Central memory CD8-positive, alpha-beta T cell (primary cell): ENCODE results near the gene CFAP65.

Experiments used
- ATAC-seq: fragments of 150-1000 bp; cut with Tn5 transposase; replicated peaks from 2 replicates; pipeline ENCODE4 v1.10.0; 2022; ENCODE audit warnings: mild to moderate bottlenecking, moderate FRiP score, moderate number of reproducible peaks; ENCODE audit not compliant: poor library complexity, severe bottlenecking; ENCODE audit errors: extremely low read depth
- DNase-seq, 2 donors: peaks; one replicate each; pipeline ENCODE4 v3.0.0; 2021; ENCODE audit warnings: low spot score in 2 of 2
- H3K27ac Mint-ChIP-seq: one replicate; pipeline ENCODE4 v1.8.0; 2022; ENCODE audit warnings: low read depth, mild to moderate bottlenecking, moderate library complexity, mixed read lengths
- H3K27me3 Mint-ChIP-seq: one replicate; pipeline ENCODE4 v1.8.0; 2022; ENCODE audit warnings: mixed read lengths
- H3K36me3 Mint-ChIP-seq: one replicate; pipeline ENCODE4 v1.8.0; 2022; ENCODE audit warnings: mild to moderate bottlenecking, moderate library complexity, mixed read lengths; ENCODE audit not compliant: insufficient read depth
- H3K4me1 Mint-ChIP-seq: one replicate; pipeline ENCODE4 v1.8.0; 2022; ENCODE audit warnings: mixed read lengths
- H3K4me3 Mint-ChIP-seq: one replicate; pipeline ENCODE4 v1.8.0; 2022; ENCODE audit warnings: mild to moderate bottlenecking, moderate library complexity, mixed read lengths
- H3K9me3 Mint-ChIP-seq: one replicate; pipeline ENCODE4 v1.8.0; 2022; ENCODE audit warnings: mixed read lengths

Gene CFAP65

DNA sequence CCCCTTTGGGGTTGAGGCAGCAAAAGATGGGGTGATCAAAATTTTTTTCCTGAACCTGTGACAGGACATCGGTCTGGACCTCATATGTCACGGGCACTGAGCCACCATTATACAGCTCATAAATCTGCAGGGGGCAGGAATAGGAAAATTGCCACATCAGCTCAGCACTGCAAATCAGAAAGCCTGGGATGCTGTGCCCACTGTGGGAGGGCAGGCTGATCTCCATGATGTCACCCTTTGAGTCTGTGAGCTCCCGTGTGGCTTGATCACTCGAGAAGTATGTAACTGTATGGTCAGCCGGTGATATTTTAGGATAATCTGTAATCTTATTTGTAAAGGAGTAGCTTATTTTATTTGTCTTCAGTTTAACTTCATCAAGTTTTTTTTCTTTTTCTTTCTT is 30.4 kb downstream of the CFAP65 start:
- H3K27ac Mint-ChIP-seq = no peak overlapping the region
- peaks cover 60% of the 10 kb centered on the region for H3K27me3 Mint-ChIP-seq
- no peaks in the 10 kb centered on the region for H3K4me1 Mint-ChIP-seq
- no peaks in the 10 kb centered on the region for H3K36me3 Mint-ChIP-seq
- H3K4me3 Mint-ChIP-seq = no peak overlapping the region
- H3K9me3 Mint-ChIP-seq = no peaks in the 10 kb centered on the region
- no peak for ATAC-seq
- no peak for DNase-seq

DNA sequence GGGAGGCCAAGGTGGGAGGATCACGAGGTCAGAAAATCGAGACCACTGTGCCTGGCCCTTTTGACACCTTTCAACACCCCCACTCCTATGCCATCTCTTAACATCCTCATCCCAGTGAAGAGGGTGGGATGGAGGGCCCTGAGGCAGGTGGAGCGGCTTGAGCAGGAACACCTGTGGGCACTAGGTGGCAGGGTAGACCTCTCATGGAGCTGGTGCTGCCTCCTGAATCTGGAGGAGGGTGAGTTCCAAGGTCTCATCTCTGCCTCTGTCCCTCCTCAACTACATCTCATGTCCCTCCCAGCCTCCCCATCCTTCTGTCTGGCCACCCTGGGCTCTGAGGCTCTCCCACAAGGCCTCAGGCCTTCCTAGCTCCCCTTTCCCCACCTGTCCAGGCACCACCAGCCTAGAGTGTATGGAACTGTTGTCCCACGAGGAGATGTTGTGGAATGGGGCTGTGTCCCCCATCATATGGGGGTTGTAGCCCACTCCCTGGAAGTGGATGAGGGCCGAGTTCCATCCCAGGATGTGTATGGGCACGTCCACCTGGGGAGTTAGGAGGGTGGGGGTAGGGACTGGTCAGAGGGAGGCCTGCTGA is 31.1 kb downstream of the CFAP65 start:
- Mint-ChIP-seq H3K9me3 (no peaks in the 10 kb centered on the region), H3K4me3 (no peak overlapping the region), H3K36me3 (no peaks in the 10 kb centered on the region), H3K27me3 (peaks cover 66% of the 10 kb centered on the region), H3K4me1 (no peaks in the 10 kb centered on the region), H3K27ac (no peak overlapping the region)
- DNase-seq = no peak
- ATAC-seq = peak; percentile 28

- ATAC-seq = no peak
- Mint-ChIP-seq H3K9me3 (no peaks in the 10 kb centered on the region), H3K4me3 (no peak overlapping the region), H3K36me3 (no peaks in the 10 kb centered on the region), H3K4me1 (peaks cover 6% of the 10 kb centered on the region), H3K27ac (no peak overlapping the region), H3K27me3 (peaks cover 69% of the 10 kb centered on the region)
- no peak for DNase-seq
These were observed 32.0 kb downstream of the CFAP65 start for GRCh38 chr2:219009294-219009693.

DNA sequence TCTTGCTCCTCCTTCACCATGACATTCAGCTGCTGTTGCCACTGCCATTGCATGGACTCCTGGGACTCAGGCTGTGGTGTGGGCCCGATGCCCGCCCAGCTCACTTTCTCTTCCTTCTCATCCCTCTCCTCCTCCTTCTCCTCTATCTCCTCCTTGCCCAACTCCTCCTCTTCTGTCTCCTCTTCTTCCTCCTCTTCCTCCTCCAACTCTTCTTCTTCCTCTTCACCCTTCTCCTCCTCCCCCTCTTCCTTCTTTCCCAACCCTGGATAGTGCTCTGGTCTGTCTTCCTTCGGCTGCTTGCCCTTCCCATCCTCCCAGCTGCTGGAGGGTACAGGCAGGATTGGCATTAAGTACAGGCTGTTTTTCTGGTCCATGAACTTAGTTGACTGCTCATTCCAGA is 37.3 kb downstream of the CFAP65 start:
- H3K9me3 Mint-ChIP-seq = no peaks in the 10 kb centered on the region
- H3K27ac Mint-ChIP-seq = no peak overlapping the region
- H3K4me1 Mint-ChIP-seq = peaks cover 18% of the 10 kb centered on the region
- H3K4me3 Mint-ChIP-seq = peak overlapping the region; percentile 2
- H3K27me3 Mint-ChIP-seq = peaks cover 90% of the 10 kb centered on the region
- peaks cover 3% of the 10 kb centered on the region for H3K36me3 Mint-ChIP-seq
- ATAC-seq (no peak), DNase-seq (no peak)

DNA sequence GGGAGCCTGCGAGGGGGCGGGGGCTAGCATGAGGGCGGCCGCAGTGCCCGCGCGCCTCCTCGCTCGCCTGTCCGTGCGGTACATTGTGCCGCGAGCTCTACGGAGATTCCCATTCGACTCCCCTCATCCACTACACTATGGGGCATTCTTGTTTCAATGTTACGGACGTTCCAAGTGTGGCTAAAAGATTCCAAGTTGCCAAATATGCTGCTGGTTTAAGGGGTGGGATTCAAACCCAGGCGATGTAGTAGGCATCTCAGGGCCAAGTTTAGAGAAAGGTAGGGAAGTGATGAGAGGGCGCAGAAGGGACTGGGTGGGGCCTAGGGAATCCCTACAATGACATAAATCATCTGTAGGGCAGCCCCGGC is 38.1 kb downstream of the CFAP65 start:
- H3K9me3 Mint-ChIP-seq = no peaks in the 10 kb centered on the region
- H3K4me3 Mint-ChIP-seq = peak overlapping the region; percentile 59
- ATAC-seq = no peak
- DNase-seq = no peak
- H3K36me3 Mint-ChIP-seq = peaks cover 3% of the 10 kb centered on the region
- H3K27ac Mint-ChIP-seq = no peak overlapping the region
- peaks cover 18% of the 10 kb centered on the region for H3K4me1 Mint-ChIP-seq
- H3K27me3 Mint-ChIP-seq = peaks cover 92% of the 10 kb centered on the region

DNA sequence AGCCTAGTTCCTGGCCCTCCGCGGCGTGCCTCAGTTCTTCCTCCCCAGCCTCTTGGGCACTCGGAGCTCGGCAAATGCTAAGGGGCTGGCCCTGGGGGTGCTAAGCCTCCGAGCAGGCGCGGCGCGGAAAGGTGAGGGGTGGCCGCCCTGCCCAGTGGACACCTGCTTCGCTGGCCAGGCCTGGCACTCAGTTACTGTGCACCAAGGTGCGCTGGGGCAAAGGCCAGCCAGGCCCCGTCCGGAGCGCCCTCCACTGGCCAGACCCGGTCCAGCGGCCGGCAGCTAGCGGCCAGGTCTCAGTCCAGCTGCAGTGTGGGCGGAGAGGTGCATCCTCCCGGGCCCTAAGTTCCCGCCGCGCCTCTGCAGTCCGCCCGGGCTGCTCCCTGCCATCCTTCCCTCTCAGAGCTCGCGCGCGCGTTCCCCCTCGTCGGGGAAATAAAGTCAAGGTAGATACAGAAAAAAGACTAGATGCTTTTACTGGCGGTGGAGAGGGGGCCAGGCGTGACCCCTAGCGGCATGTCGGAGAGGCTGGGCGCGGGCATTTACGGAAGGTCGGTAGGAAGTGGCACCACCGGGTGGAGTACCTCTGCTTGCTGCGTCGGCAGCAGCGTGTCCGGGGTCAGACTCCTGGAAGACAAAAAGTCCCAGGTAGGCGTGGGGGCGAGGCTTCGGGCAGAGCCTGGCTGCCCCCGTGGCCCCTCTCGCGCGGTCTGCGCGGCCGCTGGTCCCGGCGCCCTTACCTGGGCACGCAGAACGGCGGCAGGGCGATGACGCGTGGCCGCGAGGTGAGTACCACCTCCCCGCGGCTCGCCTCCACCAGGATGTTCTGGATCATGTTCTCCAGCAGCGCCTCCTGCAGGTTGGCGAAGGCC is 38.7 kb downstream of the CFAP65 start:
- peaks cover 92% of the 10 kb centered on the region for H3K27me3 Mint-ChIP-seq
- peaks cover 4% of the 10 kb centered on the region for H3K36me3 Mint-ChIP-seq
- DNase-seq = no peak
- H3K4me3 Mint-ChIP-seq = peak overlapping the region; percentile 59
- peak; percentile 30 for ATAC-seq
- no peaks in the 10 kb centered on the region for H3K9me3 Mint-ChIP-seq
- H3K4me1 Mint-ChIP-seq = peaks cover 18% of the 10 kb centered on the region
- no peak overlapping the region for H3K27ac Mint-ChIP-seq

GRCh38 chr2:219001577-219002394 is 39.5 kb downstream of the CFAP65 start:
- Mint-ChIP-seq H3K4me3 (peak overlapping the region; percentile 59), H3K4me1 (peaks cover 18% of the 10 kb centered on the region), H3K27ac (no peak overlapping the region), H3K9me3 (no peaks in the 10 kb centered on the region), H3K27me3 (peaks cover 92% of the 10 kb centered on the region), H3K36me3 (peaks cover 4% of the 10 kb centered on the region)
- ATAC-seq (peak; percentile 17), DNase-seq (no peak)

- no peak for ATAC-seq
- Mint-ChIP-seq H3K27me3 (peaks cover 92% of the 10 kb centered on the region), H3K27ac (no peak overlapping the region), H3K36me3 (peaks cover 4% of the 10 kb centered on the region), H3K4me1 (peaks cover 18% of the 10 kb centered on the region), H3K4me3 (peak overlapping the region; percentile 21), H3K9me3 (no peaks in the 10 kb centered on the region)
- no peak for DNase-seq
These were observed 40.2 kb downstream of the CFAP65 start for GRCh38 chr2:219001100-219001576.

GRCh38 chr2:219000569-219000960 is 40.8 kb downstream of the CFAP65 start:
- Mint-ChIP-seq H3K4me3 (peak overlapping the region; percentile 21), H3K9me3 (no peaks in the 10 kb centered on the region), H3K27ac (no peak overlapping the region)

GRCh38 chr2:218999881-219000568 is 41.3 kb downstream of the CFAP65 start:
- ATAC-seq (no peak), DNase-seq (no peak)
- no peak overlapping the region for H3K4me3 Mint-ChIP-seq
- H3K27me3 Mint-ChIP-seq = peaks cover 92% of the 10 kb centered on the region
- H3K27ac Mint-ChIP-seq = no peak overlapping the region
- H3K4me1 Mint-ChIP-seq = peaks cover 23% of the 10 kb centered on the region
- peaks cover 4% of the 10 kb centered on the region for H3K36me3 Mint-ChIP-seq
- no peaks in the 10 kb centered on the region for H3K9me3 Mint-ChIP-seq

More at GRCh38 chr2:219000569-219000960, 40.8 kb downstream of the CFAP65 start:
- ATAC-seq (no peak), DNase-seq (no peak)
- H3K4me1 Mint-ChIP-seq = peaks cover 21% of the 10 kb centered on the region
- H3K27me3 Mint-ChIP-seq = peaks cover 92% of the 10 kb centered on the region
- peaks cover 4% of the 10 kb centered on the region for H3K36me3 Mint-ChIP-seq

DNA sequence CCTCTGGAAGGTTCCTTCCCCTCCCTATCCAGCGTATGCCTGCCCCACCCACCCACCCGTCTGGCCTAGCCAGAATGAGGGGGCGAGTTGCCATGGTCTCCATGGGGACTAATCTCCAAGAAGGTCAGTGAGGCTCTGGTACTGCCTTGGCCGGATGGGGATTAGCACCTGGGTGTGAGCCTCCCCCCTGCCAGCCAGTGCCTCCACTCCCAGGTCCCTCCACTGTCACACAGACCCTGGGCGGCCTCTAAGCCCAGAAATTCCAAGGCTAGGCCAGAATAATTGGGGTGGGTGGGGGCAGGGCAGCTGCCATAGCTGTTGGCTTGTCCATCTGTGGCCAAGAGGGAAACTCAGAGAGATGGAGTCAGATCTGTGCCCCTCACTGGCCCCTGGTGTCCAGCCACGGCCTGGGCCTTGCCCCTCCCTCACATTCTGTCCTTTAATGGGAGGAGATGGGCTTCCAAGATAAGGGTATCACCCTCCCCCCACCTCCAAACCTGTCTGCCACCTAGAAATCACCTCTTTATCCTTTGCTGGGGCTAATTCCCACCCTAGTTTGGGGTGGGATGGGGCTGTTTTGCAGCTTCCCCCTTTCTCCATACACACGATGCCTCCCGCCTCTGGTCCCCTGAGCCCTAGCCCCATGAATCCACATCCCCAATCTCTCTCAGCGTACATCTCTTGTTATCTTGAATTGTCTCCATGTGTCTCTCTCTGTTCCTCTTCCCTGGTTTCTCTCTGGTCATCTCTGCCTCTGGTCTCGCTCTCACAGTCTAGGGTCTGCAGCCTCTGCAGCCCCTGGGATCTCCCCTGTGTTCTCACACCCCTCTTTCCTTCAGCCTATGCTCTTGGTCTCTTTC is 42.1 kb downstream of the CFAP65 start:
- Mint-ChIP-seq H3K36me3 (peaks cover 4% of the 10 kb centered on the region), H3K27ac (no peak overlapping the region), H3K9me3 (no peaks in the 10 kb centered on the region), H3K4me1 (peaks cover 18% of the 10 kb centered on the region), H3K4me3 (no peak overlapping the region), H3K27me3 (peaks cover 92% of the 10 kb centered on the region)
- ATAC-seq (no peak), DNase-seq (no peak)
